Vagina (tissue), 2 donors: ENCODE measurements around the gene TDRKH. TPM values are rescaled to one million over a fixed set of nuclear protein-coding genes. Genes with fewer than 3 reads are reported as not detected.

ENCODE experiments used
- DNase-seq, 2 donors: peaks; one replicate each; pipeline ENCODE4 v3.0.0-alpha.2; 2017; ENCODE audit errors: extremely low spot score in 2 of 2
- H3K27ac ChIP-seq: fragments of 200-600 bp; sonication (generic); one replicate; pipeline ENCODE4 v1.5.1; 2019
- H3K27me3 ChIP-seq: fragments of 200-600 bp; sonication (generic); one replicate; pipeline ENCODE4 v1.5.1; 2019
- H3K36me3 ChIP-seq, 2 donors: fragments of 200-600 bp; sonication (generic); one replicate each; pipeline ENCODE4 v1.5.1; 2017 to 2019
- H3K4me1 ChIP-seq: fragments of 200-600 bp; sonication (generic); one replicate; pipeline ENCODE4 v1.5.1; 2019
- H3K4me3 ChIP-seq, 2 donors: fragments of 200-600 bp; sonication (generic); 1 replicate in 1 of 2; 2 replicates in 1 of 2; pipeline ENCODE4 v1.5.1; 2016 to 2019
- H3K9me3 ChIP-seq: fragments of 200-600 bp; sonication (generic); one replicate; pipeline ENCODE4 v1.5.1; 2019
- POLR2A ChIP-seq, 2 donors: fragments of 450-650 bp; IDR thresholded peaks; one replicate each; pipeline ENCODE4 v1.6.1; 2017; ENCODE audit warnings: antibody characterized with exemption in 2 of 2, mild to moderate bottlenecking in 2 of 2, moderate library complexity in 2 of 2
- POLR2AphosphoS5 ChIP-seq, 2 donors: sonication (generic); formaldehyde crosslinking; IDR thresholded peaks; one replicate each; pipeline ENCODE4 v1.9.0; 2017; ENCODE audit warnings: antibody characterized with exemption in 2 of 2, mild to moderate bottlenecking in 2 of 2, low read depth in 1 of 2; ENCODE audit not compliant: insufficient read depth in 1 of 2
- intact Hi-C: fragments of 100-400 bp; cut with DNase I; formaldehyde crosslinking; loops from one replicate; pipeline ENCODE4 v1.15.1; 2023
- total RNA-seq: library from RNA; depleted of rRNA; stranded (reverse); fragments of >200 nt; gene quantifications from one replicate; pipeline ENCODE4 v1.2.3, GENCODE V29; 2016
- TF ChIP-seq, protein P1 (sequence below), 3 experiments: fragments of 450-650 bp in 2 of 3; fragments of 200-600 bp in 1 of 3; sonication (generic) in 1 of 3; IDR thresholded peaks; one replicate each; pipeline ENCODE4 v1.5.1; 2017 to 2019; ENCODE audit warnings: antibody characterized with exemption in 3 of 3, mild to moderate bottlenecking in 2 of 3, moderate library complexity in 2 of 3

TDRKH gene, protein sequence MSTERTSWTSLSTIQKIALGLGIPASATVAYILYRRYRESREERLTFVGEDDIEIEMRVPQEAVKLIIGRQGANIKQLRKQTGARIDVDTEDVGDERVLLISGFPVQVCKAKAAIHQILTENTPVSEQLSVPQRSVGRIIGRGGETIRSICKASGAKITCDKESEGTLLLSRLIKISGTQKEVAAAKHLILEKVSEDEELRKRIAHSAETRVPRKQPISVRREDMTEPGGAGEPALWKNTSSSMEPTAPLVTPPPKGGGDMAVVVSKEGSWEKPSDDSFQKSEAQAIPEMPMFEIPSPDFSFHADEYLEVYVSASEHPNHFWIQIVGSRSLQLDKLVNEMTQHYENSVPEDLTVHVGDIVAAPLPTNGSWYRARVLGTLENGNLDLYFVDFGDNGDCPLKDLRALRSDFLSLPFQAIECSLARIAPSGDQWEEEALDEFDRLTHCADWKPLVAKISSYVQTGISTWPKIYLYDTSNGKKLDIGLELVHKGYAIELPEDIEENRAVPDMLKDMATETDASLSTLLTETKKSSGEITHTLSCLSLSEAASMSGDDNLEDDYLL
- 5.2 TPM for total RNA-seq

DNA sequence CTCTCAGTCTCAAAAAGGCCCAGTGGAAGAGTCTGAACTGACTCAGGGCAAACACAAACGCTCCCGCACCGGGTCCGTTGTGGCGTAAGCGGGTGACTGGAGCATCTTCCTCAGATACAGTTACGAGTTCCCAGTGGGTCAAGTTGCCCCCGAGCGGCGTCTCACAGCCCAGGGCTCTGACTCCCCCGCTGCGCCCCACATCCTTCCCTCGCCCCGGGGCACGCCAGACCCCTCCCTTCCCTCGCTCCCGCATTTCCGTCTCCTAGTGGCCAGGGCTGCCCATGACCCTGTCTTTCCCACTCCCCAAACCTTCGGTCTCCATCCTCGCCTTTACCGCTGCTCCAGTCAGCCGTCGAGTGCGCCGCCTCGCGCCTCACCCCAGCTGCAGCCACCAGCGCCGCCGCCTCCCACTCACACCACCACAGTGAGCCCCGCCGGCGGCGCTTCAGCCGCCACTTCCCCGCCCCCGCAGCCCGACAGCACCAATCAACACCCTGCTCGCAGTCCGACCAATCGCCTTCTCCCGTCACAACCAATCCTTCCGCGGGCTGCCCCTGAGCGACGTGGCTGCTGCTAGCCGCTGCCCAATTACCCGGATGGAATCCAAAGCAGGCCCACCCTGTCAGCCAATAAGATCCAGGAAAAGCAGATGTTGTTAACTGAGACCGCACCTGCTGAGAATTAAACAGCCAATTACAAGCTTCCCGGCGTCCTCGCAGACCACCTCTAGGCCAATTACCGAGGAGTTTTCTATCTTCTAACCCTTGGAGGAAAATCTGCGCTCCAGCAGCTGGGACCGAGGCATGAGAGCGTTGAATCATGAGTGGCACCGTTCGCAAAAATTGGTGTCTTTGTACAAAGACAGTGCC lies at the start of gene TDRKH:
TDRKH (minus strand) TSS at position 430 of the 869 bp plus-strand sequence. CDS start 7,478 bp downstream, outside the sequence.
- Histone ChIP-seq H3K27ac (peak within 1 kb of the TSS; percentile 48), H3K36me3 (no peaks in the 10 kb centered on the region)
- intact Hi-C loops: no loop called here

DNA sequence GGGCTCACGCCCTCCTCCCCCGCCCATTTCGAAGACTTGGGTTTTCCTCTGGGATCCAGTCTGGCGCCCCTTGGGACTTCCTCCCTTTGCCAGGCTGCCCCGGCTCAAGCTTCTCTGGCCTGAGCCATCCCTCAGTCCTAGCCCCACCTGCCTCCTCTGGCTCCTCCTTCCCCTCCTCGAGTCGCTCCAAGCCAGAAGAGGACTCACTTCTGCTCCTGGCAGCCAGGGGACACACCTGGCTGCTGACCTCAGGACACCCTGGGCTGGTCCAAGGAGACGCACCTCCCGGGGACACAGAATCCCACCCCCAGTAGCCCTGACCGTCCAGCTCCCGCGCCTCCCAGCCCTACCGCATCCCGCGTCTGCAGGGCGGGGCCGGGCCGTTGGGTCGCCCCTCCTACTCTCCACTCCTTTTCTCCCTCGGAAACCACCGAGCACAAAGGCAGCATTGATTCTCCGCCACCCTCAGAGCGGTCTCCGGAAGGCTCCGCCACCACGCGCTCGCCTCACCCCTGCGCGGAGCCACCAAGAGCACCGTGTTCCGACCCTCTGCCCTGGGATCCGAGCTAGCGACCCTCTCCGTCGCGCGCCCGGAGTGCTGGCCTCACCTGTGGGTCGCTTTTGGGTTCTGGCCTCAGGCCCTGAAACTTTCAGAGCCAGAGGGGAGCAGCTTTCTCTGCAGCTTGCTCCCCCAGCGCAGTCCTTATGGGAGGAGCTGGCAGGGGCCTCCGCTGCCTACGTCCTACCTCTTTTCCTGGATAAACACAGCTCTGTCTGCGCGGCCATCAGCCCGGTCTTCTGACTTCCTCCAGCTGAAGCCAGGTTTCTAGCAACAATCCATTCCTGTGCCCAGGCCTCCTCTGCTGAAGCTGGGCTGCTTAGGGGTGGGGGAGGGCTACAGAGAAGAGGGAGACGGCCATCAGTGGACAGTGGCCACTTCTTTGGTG lies 49.4 kb upstream of the TDRKH start, which contains the start of gene C2CD4D:
C2CD4D (minus strand) TSS at position 364 of the 947 bp plus-strand sequence. CDS start 831 bp downstream, outside the sequence.
- peaks cover 26% of the 10 kb centered on the region for H3K4me1 ChIP-seq
- peak within 1 kb of the TSS; percentile 39 for H3K27ac ChIP-seq
- intact Hi-C loops: no loop called here
- H3K27me3 ChIP-seq: no peaks in the 10 kb centered on the region
- no peak for DNase-seq
- peak within 1 kb of the TSS; percentile 34 to 51 for H3K4me3 ChIP-seq
- H3K9me3 ChIP-seq: no peaks in the 10 kb centered on the region
- H3K36me3 ChIP-seq: no peaks in the 10 kb centered on the region
- TF ChIP-seq POLR2A (IDR thresholded peaks at IDR 0.05) (no peak), POLR2AphosphoS5 (IDR thresholded peaks at IDR 0.05; ENCODE audit: insufficient read depth in 1 of 2, low read depth in 1 of 2) (peak in 1 of 2 donors; percentile 65)

More for the DNA sequence above, at the start of gene TDRKH:
- H3K27me3 ChIP-seq: no peaks in the 10 kb centered on the region
- peak within 1 kb of the TSS; percentile 67 to 68 for H3K4me3 ChIP-seq
- peak in 1 of 2 donors; percentile 29 for TF ChIP-seq POLR2A (IDR thresholded peaks at IDR 0.05)
- TF ChIP-seq POLR2AphosphoS5 (IDR thresholded peaks at IDR 0.05; ENCODE audit: insufficient read depth in 1 of 2, low read depth in 1 of 2): peak; percentile 76 to 93
- TF ChIP-seq, protein P1, sequence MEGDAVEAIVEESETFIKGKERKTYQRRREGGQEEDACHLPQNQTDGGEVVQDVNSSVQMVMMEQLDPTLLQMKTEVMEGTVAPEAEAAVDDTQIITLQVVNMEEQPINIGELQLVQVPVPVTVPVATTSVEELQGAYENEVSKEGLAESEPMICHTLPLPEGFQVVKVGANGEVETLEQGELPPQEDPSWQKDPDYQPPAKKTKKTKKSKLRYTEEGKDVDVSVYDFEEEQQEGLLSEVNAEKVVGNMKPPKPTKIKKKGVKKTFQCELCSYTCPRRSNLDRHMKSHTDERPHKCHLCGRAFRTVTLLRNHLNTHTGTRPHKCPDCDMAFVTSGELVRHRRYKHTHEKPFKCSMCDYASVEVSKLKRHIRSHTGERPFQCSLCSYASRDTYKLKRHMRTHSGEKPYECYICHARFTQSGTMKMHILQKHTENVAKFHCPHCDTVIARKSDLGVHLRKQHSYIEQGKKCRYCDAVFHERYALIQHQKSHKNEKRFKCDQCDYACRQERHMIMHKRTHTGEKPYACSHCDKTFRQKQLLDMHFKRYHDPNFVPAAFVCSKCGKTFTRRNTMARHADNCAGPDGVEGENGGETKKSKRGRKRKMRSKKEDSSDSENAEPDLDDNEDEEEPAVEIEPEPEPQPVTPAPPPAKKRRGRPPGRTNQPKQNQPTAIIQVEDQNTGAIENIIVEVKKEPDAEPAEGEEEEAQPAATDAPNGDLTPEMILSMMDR (IDR thresholded peaks at IDR 0.05): no peak
- no peaks in the 10 kb centered on the region for H3K9me3 ChIP-seq
- DNase-seq: peak in 1 of 2 donors; percentile 99
- H3K4me1 ChIP-seq: peaks cover 12% of the 10 kb centered on the region

DNA sequence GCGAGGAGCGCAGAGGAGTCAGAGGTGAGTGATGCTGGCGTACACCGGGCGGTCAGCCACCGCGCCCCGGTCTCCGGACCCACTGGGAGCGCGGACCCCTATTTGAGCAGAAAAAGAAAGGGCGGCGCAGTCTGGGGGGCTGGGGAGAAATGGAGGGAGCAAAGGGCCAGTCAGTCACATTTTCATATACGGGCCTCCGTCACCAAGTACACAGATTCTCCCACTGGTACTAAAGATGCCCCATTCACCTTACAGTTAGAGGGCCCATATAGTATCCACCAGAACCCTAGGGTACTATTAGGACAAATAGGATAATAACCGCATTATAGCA lies 48.7 kb upstream of the TDRKH start:
- Histone ChIP-seq H3K27me3 (no peaks in the 10 kb centered on the region), H3K36me3 (no peaks in the 10 kb centered on the region), H3K27ac (peak overlapping the region; percentile 39), H3K4me3 (peak overlapping the region; percentile 34 to 51), H3K4me1 (peaks cover 26% of the 10 kb centered on the region), H3K9me3 (no peaks in the 10 kb centered on the region)
- DNase-seq: no peak
- TF ChIP-seq POLR2A (IDR thresholded peaks at IDR 0.05) (no peak), POLR2AphosphoS5 (IDR thresholded peaks at IDR 0.05; ENCODE audit: insufficient read depth in 1 of 2, low read depth in 1 of 2) (no peak)
- TF ChIP-seq, protein P1 (IDR thresholded peaks at IDR 0.05): no peak
- intact Hi-C loops: no loop called here

DNA sequence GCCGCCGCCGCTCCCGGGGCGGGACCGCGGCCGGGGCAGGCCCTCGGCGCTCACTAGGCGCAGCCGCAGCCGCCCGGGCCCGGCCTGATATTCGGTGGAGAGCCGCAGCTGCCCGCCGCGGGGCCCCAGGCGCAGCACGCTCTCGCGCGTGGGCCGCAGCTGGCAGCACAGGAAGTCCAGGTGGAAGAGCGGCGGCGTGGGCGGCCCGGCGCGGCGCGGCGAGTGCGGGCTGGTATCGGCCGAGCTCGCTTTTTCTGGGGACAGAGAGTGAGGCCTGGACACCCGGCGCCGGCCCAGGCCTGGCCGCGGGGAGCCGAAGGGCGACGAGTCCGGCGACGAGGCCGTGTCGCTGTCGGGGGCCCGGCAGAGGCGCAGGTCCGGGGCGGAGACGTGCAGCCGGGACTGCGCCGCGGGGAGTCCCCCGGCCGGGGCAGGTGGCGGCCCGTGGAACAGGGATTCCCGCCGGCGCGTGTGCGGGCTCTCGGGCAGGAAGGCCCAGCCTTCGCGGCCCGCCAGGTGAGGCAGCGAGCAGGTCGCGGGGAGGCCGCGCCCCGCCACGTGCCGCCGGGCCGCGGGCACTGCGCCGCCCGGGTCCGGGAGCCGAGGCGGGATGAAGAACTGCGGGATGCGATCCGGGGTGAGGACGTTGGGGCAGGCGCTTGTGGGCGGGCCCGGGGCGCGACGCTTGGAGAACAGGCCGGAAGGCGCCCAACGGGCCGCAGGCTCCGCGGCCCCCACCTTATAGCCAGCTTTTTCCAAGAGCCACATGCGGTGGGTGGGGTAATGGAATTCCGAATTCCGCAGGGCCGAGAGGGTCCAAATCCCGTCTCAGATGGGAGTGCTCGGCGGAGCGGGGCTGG lies 48.2 kb upstream of the TDRKH start:
- TF ChIP-seq POLR2AphosphoS5 (IDR thresholded peaks at IDR 0.05; ENCODE audit: insufficient read depth in 1 of 2, low read depth in 1 of 2) (no peak), POLR2A (IDR thresholded peaks at IDR 0.05) (no peak)
- TF ChIP-seq, protein P1 (IDR thresholded peaks at IDR 0.05): no peak
- no peaks in the 10 kb centered on the region for H3K27me3 ChIP-seq
- no peak overlapping the region for H3K27ac ChIP-seq
- no peak for DNase-seq
- peak overlapping the region; percentile 34 to 51 for H3K4me3 ChIP-seq
- no peaks in the 10 kb centered on the region for H3K9me3 ChIP-seq
- intact Hi-C loops: no loop called here
- no peaks in the 10 kb centered on the region for H3K36me3 ChIP-seq
- peaks cover 26% of the 10 kb centered on the region for H3K4me1 ChIP-seq
